GM19452 (cell line): ENCODE data around the gene AKIRIN2.
"Not testable (repeated sequence)": the region's sequence is repeated elsewhere in the genome, so short reads cannot be mapped to it uniquely, and the experiment has no call there.

Experiments
- ATAC-seq: cut with Tn5 transposase; IDR thresholded peaks from one replicate; pipeline ENCODE4 v1.9.1; 2021; ENCODE audit not compliant: unreplicated experiment

The AKIRIN2 gene

GRCh38 chr6:87690441-87690840 is 11.6 kb downstream of the AKIRIN2 start:
- ATAC-seq = no peak

- not testable (repeated sequence) for ATAC-seq
Observed at GRCh38 chr6:87687893-87688292, 14.1 kb downstream of the AKIRIN2 start.

DNA sequence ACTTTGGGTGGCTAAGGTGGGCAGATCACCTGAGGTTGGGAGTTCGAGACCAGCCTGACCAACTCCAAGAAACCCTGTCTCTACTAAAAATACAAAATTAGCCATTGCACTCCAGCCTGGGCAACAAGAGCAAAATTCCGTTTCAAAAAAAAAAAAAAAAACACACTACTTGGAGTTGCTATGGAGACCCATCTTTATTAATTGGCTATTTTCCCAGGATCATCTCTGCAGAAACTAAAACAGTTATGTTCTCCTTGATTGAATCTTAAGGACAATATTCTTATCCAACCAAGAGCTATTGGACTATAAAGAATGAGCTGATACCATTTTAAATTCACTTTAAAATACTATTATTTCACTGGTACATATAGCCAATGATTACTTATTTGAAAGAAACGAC is 14.7 kb downstream of the AKIRIN2 start:
- ATAC-seq = no peak

DNA sequence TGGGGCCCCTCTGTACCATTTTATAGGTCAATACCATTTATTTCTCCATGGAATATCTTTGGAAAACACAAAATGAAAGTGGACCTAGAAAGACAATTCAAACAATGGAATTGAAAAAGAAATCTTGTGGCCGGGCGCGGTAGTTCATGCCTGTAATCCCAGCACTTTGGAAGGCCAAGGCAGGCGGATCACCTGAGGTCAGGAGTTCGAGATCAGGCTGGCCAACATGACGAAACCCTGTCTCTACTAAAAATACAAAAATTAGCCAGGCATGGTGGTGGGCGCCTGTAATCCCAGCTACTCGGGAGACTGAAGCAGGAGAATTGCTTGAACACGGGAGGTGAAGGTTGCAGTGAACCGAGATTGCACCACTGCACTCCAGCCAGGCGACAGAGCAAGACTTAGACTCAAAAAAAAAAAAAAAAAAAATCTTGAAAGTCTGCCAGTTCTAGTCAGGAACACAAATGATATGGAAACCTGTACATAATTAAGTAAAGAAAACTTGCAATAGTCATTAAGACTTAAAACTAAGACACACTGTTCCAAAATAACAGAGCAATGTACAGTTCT is 15.3 kb downstream of the AKIRIN2 start:
- ATAC-seq = not testable (repeated sequence)

- ATAC-seq = no peak
Observed at GRCh38 chr6:87684895-87685654, 17.0 kb downstream of the AKIRIN2 start.

DNA sequence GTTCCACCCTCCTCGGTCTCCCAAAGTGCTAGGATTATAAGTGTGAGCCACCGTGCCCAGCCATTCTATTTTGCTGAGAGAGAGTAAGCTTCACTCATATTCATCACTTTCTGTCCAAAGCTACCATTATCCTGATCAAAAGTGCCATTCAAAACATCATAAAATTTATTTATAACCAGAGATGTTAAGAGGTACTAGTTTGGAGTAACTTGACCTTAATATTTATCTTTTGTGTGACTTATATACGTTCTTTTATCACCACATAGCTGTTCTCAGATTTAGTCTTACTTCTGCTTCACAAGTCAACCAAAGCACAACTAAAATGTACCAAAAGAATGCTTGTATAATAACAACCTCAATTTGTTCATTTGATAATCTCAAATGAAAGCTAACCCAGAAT is 18.1 kb downstream of the AKIRIN2 start:
- no peak for ATAC-seq

GRCh38 chr6:87682310-87682709 is 19.7 kb downstream of the AKIRIN2 start:
- no peak for ATAC-seq

- ATAC-seq = no peak
Observed at GRCh38 chr6:87675004-87675681, 26.9 kb downstream of the AKIRIN2 start.

DNA sequence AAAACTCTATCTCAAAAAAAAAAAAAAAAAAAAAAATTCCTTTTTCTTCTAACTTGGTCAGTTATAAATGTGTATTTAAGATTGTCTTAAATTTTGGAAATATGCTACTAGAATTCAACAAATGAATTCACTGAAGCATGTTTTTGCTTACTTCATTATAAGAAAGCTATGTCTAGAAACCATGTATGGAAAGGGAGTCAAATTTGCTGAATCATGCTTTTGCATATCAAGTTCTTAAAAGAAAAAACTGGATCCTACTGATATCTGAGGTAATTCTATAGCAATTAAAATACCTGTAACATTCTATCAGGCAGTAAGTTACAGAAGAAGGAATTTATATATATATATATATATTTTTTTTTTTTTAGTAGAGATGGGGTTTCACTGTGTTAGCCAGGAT is 27.7 kb downstream of the AKIRIN2 start:
- no peak for ATAC-seq

GRCh38 chr6:87673237-87673636 is 28.8 kb downstream of the AKIRIN2 start:
- ATAC-seq = no peak

DNA sequence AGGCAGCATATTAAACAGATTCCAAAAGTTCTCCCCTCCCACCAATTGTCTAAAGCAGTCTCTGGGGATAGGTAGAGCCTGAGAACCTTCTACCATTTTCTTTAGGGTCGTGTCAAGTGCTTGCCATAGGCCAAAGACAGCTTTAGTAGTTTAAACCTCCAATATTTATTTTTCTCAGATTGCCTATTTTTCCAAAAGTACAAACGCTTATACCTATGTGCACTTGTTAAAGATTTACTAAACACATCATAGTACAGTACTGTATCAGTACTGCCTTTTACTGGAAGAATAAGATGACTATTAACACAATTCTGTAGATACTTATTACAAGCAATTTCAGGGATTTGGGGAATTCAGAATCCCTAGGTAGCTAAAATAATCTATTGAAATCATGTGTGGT is 29.4 kb downstream of the AKIRIN2 start:
- ATAC-seq = no peak

DNA sequence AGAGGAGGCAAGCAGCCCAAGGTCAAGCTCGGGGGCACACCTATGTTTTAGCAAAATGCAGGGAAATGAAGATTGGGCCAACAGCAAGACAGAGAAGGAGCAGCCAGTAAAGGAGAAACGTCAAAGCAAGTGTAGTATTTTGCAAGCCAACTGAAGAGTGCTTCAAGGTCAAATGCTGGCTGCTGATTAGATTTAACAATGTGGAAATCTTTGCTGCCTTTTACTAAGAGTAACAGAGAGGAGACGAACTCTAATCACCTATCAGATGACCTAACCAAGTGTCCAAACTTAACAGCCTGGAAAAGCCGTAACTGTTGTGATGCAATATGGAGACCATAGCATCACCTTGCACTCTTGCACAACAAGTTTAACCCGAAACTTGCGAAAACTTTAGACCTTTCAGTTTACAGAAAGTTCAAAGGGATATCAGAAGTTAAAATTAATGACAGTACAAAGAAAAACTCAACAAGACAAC is 30.4 kb downstream of the AKIRIN2 start:
- ATAC-seq = no peak

DNA sequence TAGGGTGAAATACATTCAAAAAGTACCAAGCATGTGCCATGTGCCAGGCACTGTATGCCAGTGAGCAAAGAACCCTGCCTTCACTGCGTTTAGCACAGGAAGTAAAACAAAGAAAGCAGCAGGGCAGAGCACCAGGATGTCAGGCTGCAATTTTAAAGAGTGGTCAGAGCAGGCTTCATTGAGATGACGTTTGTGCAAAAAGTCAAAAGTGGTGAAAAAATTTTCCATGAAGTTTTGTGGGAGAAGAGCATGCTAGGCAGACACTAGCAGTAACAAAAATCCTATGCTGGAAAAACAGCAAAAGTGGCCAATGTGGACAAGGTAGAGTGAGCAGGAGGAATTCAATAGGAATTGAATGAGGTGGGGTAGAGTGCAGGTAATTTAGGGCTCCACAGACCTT is 31.3 kb downstream of the AKIRIN2 start:
- no peak for ATAC-seq

GRCh38 chr6:87669051-87669450 is 33.0 kb downstream of the AKIRIN2 start:
- no peak for ATAC-seq

DNA sequence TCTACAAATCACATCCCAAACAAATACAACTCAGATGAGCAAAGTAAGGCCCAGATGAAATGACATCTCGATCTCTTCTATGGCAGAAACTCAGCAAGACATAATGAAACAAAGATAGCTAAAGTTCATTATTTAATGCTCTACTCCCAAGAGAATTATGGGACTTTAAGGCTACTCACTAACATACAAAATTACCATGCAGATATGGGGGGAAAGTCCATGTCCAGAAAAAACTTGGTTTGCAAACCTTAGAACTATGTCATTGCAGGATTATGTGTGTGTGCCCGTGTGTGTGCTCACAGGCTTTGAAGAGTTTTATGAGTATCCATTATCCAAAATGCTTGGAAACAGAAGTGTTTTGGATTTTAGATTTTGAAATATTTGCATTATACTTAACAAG is 34.0 kb downstream of the AKIRIN2 start:
- ATAC-seq = no peak

DNA sequence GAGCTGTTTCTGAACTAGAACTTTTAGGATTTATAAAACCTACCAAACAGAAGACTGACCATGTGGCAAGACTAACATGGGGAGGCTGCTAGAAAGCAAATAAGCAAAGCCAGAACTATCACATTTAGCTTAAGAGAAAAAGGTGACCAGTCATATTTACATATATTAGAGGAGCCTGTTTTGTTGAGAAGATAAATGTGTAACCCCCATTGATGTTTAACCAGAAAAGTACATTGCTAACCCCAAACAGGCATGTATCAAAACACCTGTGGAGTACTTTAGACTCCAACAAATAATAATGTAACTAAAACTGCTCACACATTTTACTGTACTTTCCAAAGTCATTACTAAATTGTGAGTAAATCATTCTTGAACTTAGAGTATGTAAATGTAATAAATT is 35.0 kb downstream of the AKIRIN2 start:
- ATAC-seq = no peak

GRCh38 chr6:87664921-87665485 is 37.0 kb downstream of the AKIRIN2 start:
- no peak for ATAC-seq

DNA sequence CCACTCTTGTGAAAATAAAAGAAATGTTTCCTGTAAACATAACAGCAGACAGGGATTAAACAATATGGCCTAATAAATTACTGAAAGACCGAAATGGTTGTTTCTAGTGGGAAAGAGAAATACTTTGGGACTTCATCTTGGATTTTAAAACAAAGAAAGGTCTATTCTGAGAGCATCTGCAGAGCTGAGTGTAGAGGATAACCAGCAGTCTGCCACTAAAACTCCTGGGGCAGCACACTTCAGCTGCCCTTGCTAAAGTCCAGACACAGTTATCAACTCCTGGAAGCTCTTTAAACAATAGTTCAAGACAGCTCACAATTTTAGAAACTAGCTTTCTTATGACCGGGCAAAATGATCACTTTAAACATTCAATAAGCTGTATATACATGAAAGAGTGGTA is 38.6 kb downstream of the AKIRIN2 start:
- no peak for ATAC-seq

DNA sequence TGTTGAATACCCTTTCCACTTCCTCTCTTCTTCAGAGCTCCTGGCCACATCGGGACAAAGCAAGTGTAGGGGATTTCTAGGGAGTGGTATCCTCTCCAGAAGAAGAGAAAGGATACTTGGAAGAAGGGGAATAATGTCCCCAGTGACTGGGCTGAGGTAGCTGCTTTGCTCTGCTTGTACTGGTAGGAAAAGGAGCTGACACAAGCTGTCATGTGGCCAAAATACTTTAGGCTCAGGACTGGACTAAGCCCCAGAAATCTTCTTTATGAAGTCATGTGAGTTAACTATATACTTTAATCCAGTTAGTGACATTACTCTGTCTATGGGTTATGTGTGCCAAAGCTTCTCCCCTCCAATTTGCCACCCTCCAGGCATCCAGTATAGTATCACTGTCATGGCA is 40.5 kb downstream of the AKIRIN2 start:
- ATAC-seq = no peak

DNA sequence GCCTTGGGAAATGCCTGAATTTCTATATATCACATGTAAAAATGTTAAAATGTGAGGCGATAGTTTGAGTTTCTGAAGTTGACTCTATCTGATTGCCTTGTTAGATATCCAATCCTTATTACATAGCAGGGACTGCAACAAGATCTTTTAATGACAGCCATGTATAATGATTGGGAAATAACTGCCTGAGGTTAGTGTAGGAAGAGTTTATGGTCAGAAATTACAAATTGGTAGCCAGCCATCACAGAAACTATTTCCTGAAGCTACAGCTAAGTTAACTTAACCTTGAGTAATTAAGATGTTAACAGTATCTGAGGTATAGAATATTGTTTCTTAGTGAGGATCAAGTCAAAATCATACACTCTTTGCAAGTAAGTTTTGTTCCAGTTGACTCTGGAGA is 41.0 kb downstream of the AKIRIN2 start:
- no peak for ATAC-seq

GRCh38 chr6:87660226-87660911 is 41.7 kb downstream of the AKIRIN2 start:
- ATAC-seq = no peak
